ENCODE results near the gene MRPL12.

- TF ChIP-seq CTCF (IDR thresholded peaks at IDR 0.05) (no peak), SP1 (CRISPR knock-in tag; conservative IDR thresholded peaks at IDR 0.05) (no peak), ZNF281 (CRISPR knock-in tag; IDR thresholded peaks at IDR 0.05) (no peak), CREM (CRISPR knock-in tag; IDR thresholded peaks at IDR 0.05) (no peak), USF2 (CRISPR knock-in tag; IDR thresholded peaks at IDR 0.05) (no peak), KAT7 (CRISPR knock-in tag; IDR thresholded peaks at IDR 0.05; ENCODE audit: borderline replicate concordance) (no peak), MAX (CRISPR knock-in tag; IDR thresholded peaks at IDR 0.05) (no peak), NR3C1 (CRISPR knock-in tag; conservative IDR thresholded peaks at IDR 0.05; ENCODE audit: low read depth) (no peak), ZNF416 (CRISPR knock-in tag; IDR thresholded peaks at IDR 0.05) (no peak)
Observed at GRCh38 chr17:81656118-81656743, 46.9 kb upstream of the MRPL12 start, which contains the start of gene PDE6G.

Measured in WTC11 (cell line).